Activated naive CD8-positive, alpha-beta T cell treated with anti-CD3 and anti-CD28 coated beads for 36 hours (primary cell): ENCODE data around the gene TTC28. TPM values are rescaled to one million over a fixed set of nuclear protein-coding genes. Genes with fewer than 3 reads are reported as not detected.

Experiments
- DNase-seq: peaks from one replicate; pipeline ENCODE4 v3.0.0; 2021
- H3K27ac Mint-ChIP-seq: one replicate; pipeline ENCODE4 v1.8.0; 2022; ENCODE audit warnings: mild to moderate bottlenecking, moderate library complexity, mixed read lengths
- H3K27me3 Mint-ChIP-seq: one replicate; pipeline ENCODE4 v1.8.0; 2022; ENCODE audit warnings: mild to moderate bottlenecking, mixed read lengths
- H3K36me3 Mint-ChIP-seq: one replicate; pipeline ENCODE4 v1.8.0; 2021; ENCODE audit warnings: mild to moderate bottlenecking, mixed read lengths
- H3K4me1 Mint-ChIP-seq: one replicate; pipeline ENCODE4 v1.8.0; 2021; ENCODE audit warnings: mixed read lengths
- H3K4me3 Mint-ChIP-seq: one replicate; pipeline ENCODE4 v1.8.0; 2022; ENCODE audit warnings: mild to moderate bottlenecking, moderate library complexity, mixed read lengths
- H3K9me3 Mint-ChIP-seq: one replicate; pipeline ENCODE4 v1.8.0; 2022; ENCODE audit warnings: mixed read lengths
- total RNA-seq, 2 experiments: library from RNA; stranded (reverse); gene quantifications; one replicate each; pipeline ENCODE4 v1.2.3, GENCODE V29; 2021

The TTC28 gene
- total RNA-seq, 2 experiments from 2014 or later = 1.0 to 1.9 TPM

DNA sequence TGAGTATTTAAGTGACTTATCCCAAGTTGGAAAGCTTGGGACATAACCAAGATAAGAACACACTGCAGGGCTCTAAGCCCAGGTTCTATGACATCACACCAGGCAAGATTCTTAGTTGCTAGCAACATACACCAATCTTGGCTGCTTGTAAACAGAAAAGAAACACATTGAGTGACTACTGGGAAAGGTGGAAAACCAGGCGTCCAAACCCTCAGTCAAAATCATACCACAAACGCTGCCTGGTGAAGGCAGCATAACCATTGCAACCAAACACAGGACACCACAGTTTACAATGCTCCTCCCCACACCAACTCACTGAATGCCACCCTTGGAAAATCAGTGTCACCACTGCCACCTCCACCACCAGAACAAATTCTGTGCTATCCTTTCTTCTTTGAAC, 379.9 kb downstream of the TTC28 start:
- Mint-ChIP-seq H3K27ac (no peak overlapping the region), H3K4me1 (peaks cover 11% of the 10 kb centered on the region), H3K4me3 (no peak overlapping the region), H3K36me3 (no peaks in the 10 kb centered on the region), H3K27me3 (no peaks in the 10 kb centered on the region), H3K9me3 (no peaks in the 10 kb centered on the region)
- DNase-seq = no peak

DNA sequence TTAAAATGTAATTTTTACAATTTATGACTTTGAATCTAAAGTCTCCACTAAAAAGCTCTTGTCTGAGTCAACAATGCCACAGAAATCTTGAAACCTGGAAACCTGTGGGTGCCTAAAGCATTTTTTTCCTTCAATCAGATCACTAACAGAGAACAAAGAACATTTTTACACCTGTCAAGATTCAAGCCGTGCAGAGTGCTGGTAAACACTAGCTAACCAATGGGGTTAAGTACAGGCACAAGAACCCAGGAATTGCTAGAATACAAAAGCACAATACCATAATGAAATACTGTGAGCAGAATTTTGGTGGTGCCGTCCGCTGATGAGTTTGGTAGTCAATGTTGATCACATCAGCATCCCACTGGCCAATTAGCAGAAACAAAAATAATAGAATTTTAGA, 380.3 kb downstream of the TTC28 start:
- no peaks in the 10 kb centered on the region for H3K9me3 Mint-ChIP-seq
- H3K36me3 Mint-ChIP-seq = no peaks in the 10 kb centered on the region
- H3K4me3 Mint-ChIP-seq = no peak overlapping the region
- H3K27ac Mint-ChIP-seq = no peak overlapping the region
- no peaks in the 10 kb centered on the region for H3K27me3 Mint-ChIP-seq
- no peak for DNase-seq
- peaks cover 11% of the 10 kb centered on the region for H3K4me1 Mint-ChIP-seq

DNA sequence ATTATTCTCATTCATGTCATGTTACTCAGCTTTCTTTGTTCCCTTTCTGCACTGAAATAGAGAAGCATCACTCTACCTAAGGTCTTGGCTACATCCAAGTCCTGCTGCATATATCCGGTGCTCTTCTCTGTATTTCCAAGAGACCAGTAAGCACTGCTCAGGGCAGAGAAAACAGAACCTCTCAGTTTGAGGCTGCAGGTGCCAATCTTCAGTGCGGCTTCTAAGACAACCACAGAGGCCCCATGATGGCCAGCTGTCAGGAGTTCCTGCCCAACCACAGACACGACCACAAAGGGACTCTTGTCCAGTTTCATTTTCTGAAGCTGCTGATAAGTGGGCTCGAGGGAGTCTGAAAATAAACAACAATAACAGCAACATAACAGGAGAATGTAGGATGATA, 382.1 kb downstream of the TTC28 start:
- Mint-ChIP-seq H3K36me3 (no peaks in the 10 kb centered on the region), H3K4me3 (no peak overlapping the region), H3K4me1 (peaks cover 11% of the 10 kb centered on the region), H3K27me3 (no peaks in the 10 kb centered on the region), H3K9me3 (no peaks in the 10 kb centered on the region), H3K27ac (no peak overlapping the region)
- DNase-seq = no peak

DNA sequence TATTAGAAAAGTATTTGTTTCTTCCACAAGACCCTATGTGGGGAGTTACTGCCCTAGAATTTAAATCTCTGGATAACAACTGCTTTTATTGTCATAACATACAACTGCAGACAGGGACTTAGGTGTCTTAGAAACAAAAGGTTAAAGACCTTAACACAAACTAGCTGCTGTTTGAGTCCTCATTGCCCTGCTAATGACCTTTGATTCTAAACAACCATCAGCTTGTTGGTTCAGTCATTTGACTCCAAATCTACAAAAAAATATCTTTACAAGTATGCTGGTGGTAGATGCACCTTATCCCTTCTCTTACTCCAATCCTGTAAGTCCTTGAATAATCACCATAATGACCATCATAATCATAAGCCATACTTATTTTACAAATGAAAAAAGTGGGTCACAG, 383.2 kb downstream of the TTC28 start:
- H3K27me3 Mint-ChIP-seq = no peaks in the 10 kb centered on the region
- no peaks in the 10 kb centered on the region for H3K36me3 Mint-ChIP-seq
- H3K4me1 Mint-ChIP-seq = peaks cover 11% of the 10 kb centered on the region
- no peak overlapping the region for H3K4me3 Mint-ChIP-seq
- no peak for DNase-seq
- H3K27ac Mint-ChIP-seq = no peak overlapping the region
- H3K9me3 Mint-ChIP-seq = no peaks in the 10 kb centered on the region

GRCh38 chr22:28283068-28283654, 396.5 kb downstream of the TTC28 start:
- no peak for DNase-seq
- no peaks in the 10 kb centered on the region for H3K9me3 Mint-ChIP-seq
- H3K27ac Mint-ChIP-seq = no peak overlapping the region
- peaks cover 3% of the 10 kb centered on the region for H3K4me1 Mint-ChIP-seq
- H3K36me3 Mint-ChIP-seq = no peaks in the 10 kb centered on the region
- H3K4me3 Mint-ChIP-seq = no peak overlapping the region
- H3K27me3 Mint-ChIP-seq = no peaks in the 10 kb centered on the region

GRCh38 chr22:28282405-28283067, 397.1 kb downstream of the TTC28 start:
- no peaks in the 10 kb centered on the region for H3K36me3 Mint-ChIP-seq
- H3K27me3 Mint-ChIP-seq = no peaks in the 10 kb centered on the region
- peaks cover 3% of the 10 kb centered on the region for H3K4me1 Mint-ChIP-seq
- no peak for DNase-seq
- no peak overlapping the region for H3K4me3 Mint-ChIP-seq
- no peaks in the 10 kb centered on the region for H3K9me3 Mint-ChIP-seq
- no peak overlapping the region for H3K27ac Mint-ChIP-seq

DNA sequence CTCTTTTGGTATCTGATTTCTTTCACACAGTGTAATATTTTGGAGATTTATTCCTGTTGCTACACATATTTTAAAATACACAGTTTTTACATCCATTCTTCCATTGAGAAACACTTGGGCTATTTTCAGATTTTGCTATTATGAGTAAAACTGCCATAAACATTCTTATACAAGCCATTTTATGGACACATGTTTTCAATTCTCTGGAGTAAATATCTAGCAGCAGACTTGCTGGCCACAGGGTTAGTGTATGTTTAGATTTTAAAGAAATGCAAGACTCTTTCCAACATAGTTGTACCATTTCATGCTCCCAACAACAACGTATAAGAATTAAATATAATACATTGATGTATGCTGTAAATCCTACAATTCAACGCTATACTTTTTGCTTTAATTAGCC, 399.8 kb downstream of the TTC28 start:
- H3K36me3 Mint-ChIP-seq = no peaks in the 10 kb centered on the region
- H3K4me3 Mint-ChIP-seq = no peak overlapping the region
- H3K9me3 Mint-ChIP-seq = no peaks in the 10 kb centered on the region

GRCh38 chr22:28269277-28269676, 410.4 kb downstream of the TTC28 start:
- H3K4me1 Mint-ChIP-seq = no peaks in the 10 kb centered on the region
- no peaks in the 10 kb centered on the region for H3K27me3 Mint-ChIP-seq
- H3K27ac Mint-ChIP-seq = no peak overlapping the region
- no peak for DNase-seq
- no peak overlapping the region for H3K4me3 Mint-ChIP-seq
- no peaks in the 10 kb centered on the region for H3K9me3 Mint-ChIP-seq
- H3K36me3 Mint-ChIP-seq = no peaks in the 10 kb centered on the region

More for the DNA sequence above, 399.8 kb downstream of the TTC28 start:
- H3K27me3 Mint-ChIP-seq = no peaks in the 10 kb centered on the region
- no peak overlapping the region for H3K27ac Mint-ChIP-seq
- DNase-seq = no peak
- H3K4me1 Mint-ChIP-seq = peaks cover 3% of the 10 kb centered on the region

- Mint-ChIP-seq H3K4me3 (no peak overlapping the region), H3K27me3 (no peaks in the 10 kb centered on the region), H3K27ac (no peak overlapping the region), H3K9me3 (no peaks in the 10 kb centered on the region), H3K36me3 (no peaks in the 10 kb centered on the region), H3K4me1 (no peaks in the 10 kb centered on the region)
- DNase-seq = no peak
Observed at GRCh38 chr22:28268850-28269249, 410.8 kb downstream of the TTC28 start.

DNA sequence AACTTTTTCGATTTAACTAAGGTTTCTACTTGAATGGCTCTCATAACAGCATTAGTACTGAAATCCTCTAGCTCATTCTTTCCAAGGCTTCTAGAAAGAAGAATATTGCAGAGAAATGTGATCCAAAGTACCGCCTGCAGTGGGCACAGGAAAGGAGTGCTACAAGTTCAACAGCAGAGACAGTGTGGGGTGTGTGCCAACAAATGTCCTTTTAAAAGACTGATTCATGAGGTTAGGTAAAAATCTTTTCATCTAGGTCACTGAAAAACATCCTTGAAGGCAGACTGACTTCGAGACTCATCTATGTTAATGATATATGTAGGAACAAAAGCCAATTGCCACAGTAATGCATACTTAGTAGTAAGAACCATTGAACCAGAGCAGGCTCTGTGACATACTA, 411.5 kb downstream of the TTC28 start:
- Mint-ChIP-seq H3K9me3 (no peaks in the 10 kb centered on the region), H3K36me3 (no peaks in the 10 kb centered on the region), H3K4me3 (no peak overlapping the region), H3K4me1 (no peaks in the 10 kb centered on the region), H3K27me3 (no peaks in the 10 kb centered on the region), H3K27ac (no peak overlapping the region)
- DNase-seq = no peak

DNA sequence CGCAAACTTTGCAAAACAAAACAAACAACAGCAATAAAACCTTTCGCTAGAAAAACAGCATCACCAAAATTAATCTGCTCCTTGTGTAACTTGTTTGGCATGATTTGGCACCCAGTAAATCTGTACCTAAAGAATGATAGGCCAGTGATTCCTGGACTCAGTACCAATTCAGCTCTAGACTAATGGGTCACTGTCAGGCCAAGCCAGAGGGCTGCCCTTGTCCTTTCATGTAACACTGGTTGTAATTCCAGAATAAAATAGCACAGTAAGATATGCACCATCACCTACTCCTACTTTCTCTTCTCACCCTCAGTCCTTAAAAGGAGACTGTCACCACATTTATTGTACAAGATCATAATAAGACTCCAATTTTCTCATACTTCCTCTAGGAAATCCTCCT, 419.0 kb downstream of the TTC28 start:
- Mint-ChIP-seq H3K27me3 (no peaks in the 10 kb centered on the region), H3K9me3 (no peaks in the 10 kb centered on the region), H3K4me1 (no peaks in the 10 kb centered on the region), H3K4me3 (no peak overlapping the region), H3K36me3 (no peaks in the 10 kb centered on the region), H3K27ac (no peak overlapping the region)
- DNase-seq = no peak

DNA sequence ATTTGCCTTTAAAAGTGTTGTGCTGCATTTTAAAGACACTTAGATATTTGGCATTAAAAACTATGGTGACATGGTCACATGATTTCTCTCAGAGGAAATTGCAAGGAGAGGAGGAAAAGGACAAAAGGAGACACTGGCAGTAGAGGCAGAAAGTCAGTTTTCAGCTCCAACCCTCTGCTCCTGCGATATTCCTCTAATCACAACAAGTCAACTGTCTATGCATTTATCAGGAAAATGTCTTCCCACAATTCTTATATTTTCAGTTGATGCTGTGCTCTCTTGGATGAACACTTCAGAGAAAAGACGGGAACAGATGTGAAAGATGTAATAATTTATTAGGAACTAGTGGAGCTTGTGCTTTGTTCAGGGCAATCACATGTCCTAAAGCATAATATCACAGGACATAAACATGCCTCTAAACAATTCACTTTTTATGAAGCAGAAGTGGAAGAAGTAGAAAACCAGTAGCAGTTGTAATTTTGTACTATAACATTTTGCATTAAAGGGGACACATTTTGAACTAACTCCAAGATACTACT, 419.8 kb downstream of the TTC28 start:
- Mint-ChIP-seq H3K27ac (no peak overlapping the region), H3K9me3 (no peaks in the 10 kb centered on the region), H3K27me3 (no peaks in the 10 kb centered on the region), H3K4me3 (no peak overlapping the region), H3K4me1 (no peaks in the 10 kb centered on the region), H3K36me3 (peaks cover 2% of the 10 kb centered on the region)
- DNase-seq = no peak

DNA sequence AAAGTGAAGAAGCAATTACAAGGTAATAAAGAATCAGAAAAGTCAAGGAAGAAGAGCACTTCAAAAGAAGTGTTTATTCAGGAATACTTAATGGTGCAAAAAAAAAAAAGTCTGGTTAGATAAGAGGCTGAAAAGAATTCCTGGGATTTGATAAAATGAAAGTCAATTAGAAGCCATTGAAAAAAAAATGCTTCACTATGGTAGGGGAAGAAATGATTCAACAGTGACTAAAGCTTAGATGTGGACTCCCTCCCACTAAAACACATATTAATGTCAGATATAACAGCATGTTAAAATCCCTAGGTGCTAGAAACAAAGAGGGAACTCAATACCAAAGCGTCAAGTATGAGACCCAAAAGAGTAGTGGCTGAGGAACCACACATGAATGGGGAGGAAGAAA, 425.2 kb downstream of the TTC28 start:
- Mint-ChIP-seq H3K27ac (no peak overlapping the region), H3K4me1 (no peaks in the 10 kb centered on the region), H3K4me3 (no peak overlapping the region), H3K9me3 (no peaks in the 10 kb centered on the region), H3K27me3 (no peaks in the 10 kb centered on the region), H3K36me3 (peaks cover 2% of the 10 kb centered on the region)
- DNase-seq = no peak

- Mint-ChIP-seq H3K27me3 (no peaks in the 10 kb centered on the region), H3K27ac (no peak overlapping the region), H3K4me1 (no peaks in the 10 kb centered on the region), H3K9me3 (no peaks in the 10 kb centered on the region), H3K4me3 (no peak overlapping the region), H3K36me3 (peaks cover 2% of the 10 kb centered on the region)
- no peak for DNase-seq
Observed at GRCh38 chr22:28252539-28252938, 427.1 kb downstream of the TTC28 start.

DNA sequence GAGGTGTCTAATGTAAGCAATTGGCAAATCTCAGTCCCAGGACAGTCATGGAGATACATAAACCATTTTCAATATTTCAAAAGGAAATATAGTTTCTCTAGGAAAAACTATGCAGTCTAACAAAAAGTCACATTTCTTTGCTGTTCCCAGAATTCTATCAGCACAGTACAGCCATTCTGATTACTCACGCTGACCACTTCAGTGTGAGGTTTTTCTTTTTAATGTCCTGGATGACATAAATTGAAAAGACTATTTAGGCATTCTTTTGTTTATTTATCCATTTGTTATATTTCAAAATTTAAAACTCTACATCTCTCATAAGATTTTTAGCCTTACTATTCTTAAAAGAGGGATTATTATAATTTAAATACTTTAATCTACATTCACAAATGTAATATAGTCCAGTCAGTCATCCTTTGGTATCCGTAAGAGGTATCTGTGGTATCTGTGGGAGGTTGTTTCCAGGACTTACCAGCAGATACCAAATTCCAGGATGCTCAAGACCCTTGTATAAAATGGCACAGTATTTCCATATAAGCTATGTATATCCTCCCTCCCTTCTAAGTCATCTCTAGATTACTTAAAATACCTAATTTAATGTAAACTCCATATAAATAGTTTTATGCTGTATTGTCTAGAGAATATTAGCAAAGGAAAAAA, 429.5 kb downstream of the TTC28 start:
- H3K27ac Mint-ChIP-seq = no peak overlapping the region
- no peaks in the 10 kb centered on the region for H3K9me3 Mint-ChIP-seq
- no peak overlapping the region for H3K4me3 Mint-ChIP-seq
- H3K4me1 Mint-ChIP-seq = no peaks in the 10 kb centered on the region
- DNase-seq = no peak
- peaks cover 2% of the 10 kb centered on the region for H3K36me3 Mint-ChIP-seq
- no peaks in the 10 kb centered on the region for H3K27me3 Mint-ChIP-seq

DNA sequence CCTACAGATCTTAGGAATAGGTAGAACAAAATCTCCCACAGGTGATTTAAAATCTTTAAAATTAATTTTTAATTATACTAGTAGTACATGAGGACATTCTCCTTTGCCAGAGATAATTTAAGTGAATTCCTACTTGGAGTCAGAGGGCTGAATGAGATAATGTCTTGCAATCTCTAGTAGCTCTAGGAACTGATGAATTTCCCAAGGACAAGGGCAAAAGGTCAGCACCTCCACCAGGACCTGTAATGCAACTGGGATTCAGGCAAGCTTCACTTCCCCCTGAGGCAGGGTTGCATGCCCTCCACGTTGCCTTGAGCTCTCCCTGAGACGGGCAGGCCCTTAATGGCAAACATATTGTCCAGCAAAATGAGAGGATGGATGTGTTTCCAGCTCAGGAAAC, 430.2 kb downstream of the TTC28 start:
- Mint-ChIP-seq H3K4me3 (no peak overlapping the region), H3K36me3 (no peaks in the 10 kb centered on the region), H3K27ac (no peak overlapping the region), H3K4me1 (no peaks in the 10 kb centered on the region), H3K27me3 (no peaks in the 10 kb centered on the region), H3K9me3 (no peaks in the 10 kb centered on the region)
- DNase-seq = no peak
